ENCODE measurements around the gene PATJ.
"Not testable (repeated sequence)": the region's sequence is repeated elsewhere in the genome, so short reads cannot be mapped to it uniquely, and the experiment has no call there.

The PATJ gene

DNA sequence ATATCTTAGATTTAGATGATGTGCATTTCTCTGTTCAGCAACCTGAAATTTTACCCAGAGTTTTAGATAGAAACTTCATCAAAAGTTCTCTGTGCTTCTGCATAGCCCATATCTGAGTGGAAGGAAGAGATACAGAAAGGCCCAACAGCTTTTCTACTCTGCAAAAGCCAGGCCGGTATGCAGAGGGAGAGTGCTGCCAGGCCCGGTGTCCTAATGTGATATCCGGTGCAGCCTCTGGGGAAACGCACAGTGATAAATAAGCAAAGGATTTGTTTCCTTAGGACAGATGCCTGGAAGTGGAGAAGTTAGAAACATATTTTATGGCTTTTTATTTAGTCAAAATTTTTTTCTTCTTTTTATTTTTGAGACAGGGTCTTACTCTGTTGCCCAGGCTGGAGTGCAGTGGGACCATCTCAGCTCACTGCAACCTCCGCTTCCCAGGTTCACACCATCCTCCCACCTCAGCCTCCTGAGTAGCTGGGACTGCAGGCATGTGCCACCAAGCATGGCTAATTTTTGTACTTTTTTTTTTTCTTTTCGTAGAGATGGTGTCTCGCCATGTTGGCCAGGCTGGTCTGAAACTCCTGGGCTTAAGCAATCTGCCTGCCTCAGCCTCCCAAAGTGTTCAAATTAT, 145.8 kb downstream of the PATJ start:
- no peak for DNase-seq

- no peak for DNase-seq
Observed at GRCh38 chr1:61888808-61889207, 146.5 kb downstream of the PATJ start.

DNA sequence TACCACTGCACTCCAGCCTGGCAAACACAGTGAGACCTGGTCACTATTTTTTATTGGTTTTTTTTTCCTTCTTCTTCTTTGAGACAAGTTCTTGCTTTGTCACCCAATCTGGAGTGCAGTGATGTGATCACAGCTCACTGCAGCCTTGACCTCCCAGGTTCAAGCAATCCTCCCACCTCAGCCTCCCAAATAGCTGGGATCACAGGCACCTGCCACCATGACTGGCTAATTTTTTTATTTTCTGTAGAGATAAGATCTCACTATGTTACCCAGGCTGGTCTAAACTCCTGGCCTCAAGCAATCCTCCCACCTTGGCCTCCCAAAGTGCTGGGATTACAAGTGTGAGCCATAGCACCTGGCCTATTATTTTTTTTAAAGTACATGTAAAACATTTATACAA, 148.2 kb downstream of the PATJ start:
- DNase-seq, result not testable (repeated sequence)

- no peak for DNase-seq
Observed at GRCh38 chr1:61892977-61893376, 150.7 kb downstream of the PATJ start.

GRCh38 chr1:61894296-61894695, 152.0 kb downstream of the PATJ start:
- DNase-seq, result not testable (repeated sequence)

GRCh38 chr1:61895175-61895574, 152.9 kb downstream of the PATJ start:
- no peak for DNase-seq

DNA sequence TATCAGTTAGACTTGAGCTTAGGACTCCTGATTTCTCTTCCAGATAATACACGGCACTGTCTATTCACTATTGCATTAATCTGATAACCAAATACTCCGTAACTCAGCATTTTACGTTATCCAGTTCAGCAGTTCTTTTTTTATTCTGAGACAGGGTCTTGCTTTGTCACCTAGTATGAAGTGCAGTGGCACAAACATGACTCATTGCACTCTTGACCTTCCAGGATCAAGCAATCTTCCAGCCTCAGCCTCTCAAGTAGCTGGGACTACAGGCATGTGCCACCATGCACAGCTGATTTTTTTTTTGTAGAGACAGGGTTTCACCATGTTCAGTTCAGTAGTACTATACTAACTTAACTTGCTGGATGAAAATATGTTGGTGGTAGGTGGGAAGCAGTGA, 156.4 kb downstream of the PATJ start:
- no peak for DNase-seq

GRCh38 chr1:61904354-61904753, 162.1 kb downstream of the PATJ start:
- DNase-seq, result no peak

- DNase-seq, result no peak
Observed at GRCh38 chr1:61907102-61907501, 164.8 kb downstream of the PATJ start.

GRCh38 chr1:61910035-61910434, 167.8 kb downstream of the PATJ start:
- DNase-seq, result no peak

GRCh38 chr1:61914823-61915482, 172.7 kb downstream of the PATJ start:
- no peak for DNase-seq

DNA sequence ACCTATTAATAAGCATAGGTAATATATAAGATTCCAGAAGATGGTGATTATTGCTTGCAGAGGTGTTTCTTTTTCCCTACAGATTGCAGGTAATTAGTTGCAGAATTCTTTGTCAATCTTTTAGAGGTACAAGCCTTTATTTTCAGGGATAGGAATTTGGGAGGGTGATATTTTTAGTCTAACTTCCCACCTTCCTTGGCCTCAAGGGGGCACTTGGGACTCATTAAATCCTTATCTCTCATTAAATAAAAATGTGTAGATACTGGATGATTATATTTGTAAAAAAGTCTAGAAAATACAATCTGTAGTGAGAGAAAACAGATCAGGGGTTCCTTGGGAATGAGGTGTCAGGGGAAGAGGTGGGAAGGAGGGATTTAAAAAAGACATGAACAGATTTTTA, 179.2 kb downstream of the PATJ start:
- no peak for DNase-seq

DNA sequence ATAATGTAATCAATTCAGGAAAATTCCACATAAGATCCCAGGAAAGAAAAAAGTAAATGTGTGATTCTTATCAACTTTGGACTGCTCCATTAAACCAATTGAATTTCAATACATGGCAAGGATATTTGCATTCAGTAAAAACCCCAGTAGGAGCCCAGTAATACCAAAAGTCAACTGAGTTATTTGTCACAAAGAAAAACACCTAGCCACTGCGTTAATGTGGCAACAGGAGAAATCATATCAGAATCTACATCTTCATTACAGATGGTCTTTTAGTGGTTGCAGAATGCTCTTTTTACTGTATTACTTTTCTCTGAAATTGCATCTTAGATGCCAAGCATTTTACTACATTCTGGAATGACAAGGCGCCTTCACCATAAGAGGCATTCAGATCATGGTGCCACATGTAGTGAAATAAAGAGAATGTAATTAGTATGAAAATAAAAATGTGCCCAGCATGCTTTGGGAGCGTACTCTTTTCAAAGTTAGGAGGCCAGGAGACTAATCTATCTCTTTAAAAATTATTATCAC, 180.7 kb downstream of the PATJ start:
- no peak for DNase-seq

DNA sequence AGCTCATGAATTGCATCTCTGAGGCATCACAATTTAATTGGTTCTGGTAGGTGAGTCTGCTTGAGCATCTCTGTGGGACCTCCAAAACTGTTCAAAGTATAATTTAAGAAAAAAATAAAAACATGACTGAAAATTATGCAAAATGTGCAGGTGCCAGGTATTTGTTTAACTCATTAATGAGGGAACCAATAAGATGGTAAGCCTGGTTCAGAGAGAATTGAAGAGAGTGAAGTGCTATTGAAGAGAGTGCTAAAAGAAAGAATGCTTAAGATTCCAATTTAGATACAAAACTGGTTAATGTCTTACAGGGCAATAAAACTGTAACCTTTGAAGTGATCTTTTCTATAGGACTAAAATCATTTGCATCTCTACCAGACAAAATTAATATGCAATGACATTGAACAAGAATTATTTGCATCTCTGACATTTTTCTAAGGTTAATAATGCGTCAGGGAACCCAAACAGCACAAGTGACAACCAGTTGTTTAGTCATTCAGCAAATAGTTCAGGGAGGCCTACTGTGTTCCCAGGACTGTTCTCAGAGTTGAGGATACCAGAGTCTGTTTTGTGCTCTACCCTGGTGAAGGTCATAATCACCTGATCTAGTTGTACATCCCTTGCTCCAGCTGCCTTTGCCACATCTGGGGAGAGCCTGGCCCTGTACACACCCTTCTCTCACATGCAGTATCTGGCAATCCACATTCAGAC, 183.5 kb downstream of the PATJ start:
- no peak for DNase-seq

- DNase-seq, result no peak
Observed at GRCh38 chr1:61926597-61926996, 184.3 kb downstream of the PATJ start.

DNA sequence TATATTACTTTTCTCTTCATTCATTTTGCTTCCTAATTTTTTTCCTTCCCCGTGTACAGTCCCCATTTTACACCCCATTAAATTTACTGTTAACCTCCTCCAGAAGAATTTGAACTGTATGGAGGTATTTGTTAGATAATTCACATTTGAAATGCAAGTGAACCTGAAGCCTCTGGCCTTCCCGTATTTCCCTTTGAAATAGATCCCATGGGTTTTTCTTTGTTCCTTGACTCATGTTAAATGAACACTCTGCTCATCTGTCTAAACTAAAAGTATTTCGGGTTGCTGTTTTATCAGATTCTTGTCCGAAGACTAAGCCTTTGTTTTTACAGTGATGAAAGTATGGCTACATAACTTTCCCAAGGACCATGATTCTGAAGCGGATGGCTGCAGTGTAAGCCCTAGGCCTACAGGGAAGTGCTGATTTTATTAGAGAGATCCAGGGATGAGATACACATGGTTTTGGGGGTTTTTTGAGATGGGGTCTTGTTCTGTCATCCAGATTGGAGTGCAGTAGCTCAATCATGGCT, 187.9 kb downstream of the PATJ start:
- no peak for DNase-seq

GRCh38 chr1:61931587-61932279, 189.5 kb downstream of the PATJ start:
- DNase-seq, result no peak

GRCh38 chr1:61935516-61935915, 193.2 kb downstream of the PATJ start:
- DNase-seq, result no peak

DNA sequence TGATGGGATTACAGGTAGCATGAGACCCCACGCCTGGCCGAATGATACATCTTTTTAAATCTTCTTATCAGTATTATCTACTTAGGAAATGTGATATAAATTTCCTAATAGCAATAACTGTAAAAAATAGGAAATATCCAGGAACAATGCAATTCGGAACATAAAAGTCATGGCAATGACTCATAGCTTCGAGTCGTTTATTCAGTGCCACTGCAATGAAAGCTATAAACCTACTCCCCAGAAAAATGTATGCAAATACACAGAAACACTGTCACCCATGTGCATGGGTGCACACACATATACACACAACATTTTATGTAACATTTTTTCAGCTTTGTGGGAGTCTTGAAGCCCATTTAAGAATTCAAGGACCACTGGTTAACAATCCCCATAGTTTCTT, 194.6 kb downstream of the PATJ start:
- no peak for DNase-seq

DNA sequence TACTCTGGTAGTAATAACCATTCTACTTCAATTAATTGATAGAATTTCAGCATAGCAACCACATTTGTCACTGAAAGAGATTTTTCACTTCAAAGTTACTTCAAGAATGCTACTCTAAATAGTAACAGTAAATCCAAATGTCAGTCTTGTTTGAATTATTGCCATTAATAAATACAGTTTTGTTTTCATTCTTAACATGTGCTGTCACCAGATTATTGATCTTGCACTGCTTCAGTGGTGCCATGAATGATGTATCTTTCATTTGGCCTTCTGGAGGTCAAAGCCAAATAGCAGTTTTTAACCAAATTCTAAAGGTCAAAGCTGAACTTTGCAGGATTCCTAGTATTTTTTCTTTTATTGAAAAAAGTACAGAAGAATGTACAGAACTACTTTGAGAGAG, 199.5 kb downstream of the PATJ start:
- DNase-seq, result no peak

- DNase-seq, result no peak
Observed at GRCh38 chr1:61942856-61943255, 200.6 kb downstream of the PATJ start.

DNA sequence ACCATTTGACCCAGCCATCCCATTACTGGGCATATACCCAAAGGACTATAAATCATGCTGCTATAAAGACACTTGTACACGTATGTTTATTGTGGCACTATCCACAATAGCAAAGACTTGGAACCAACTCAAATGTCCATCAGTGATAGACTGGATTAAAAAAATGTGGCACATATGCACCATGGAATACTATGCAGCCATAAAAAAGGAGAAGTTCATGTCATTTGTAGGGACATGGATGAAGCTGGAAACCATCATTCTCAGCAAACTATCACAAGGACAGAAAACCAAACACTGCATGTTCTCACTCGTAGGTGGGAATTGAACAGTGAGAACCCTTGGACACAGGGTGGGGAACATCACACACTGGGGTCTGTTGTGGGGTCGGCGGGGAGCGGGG, 206.4 kb downstream of the PATJ start:
- not testable (repeated sequence) for DNase-seq

DNA sequence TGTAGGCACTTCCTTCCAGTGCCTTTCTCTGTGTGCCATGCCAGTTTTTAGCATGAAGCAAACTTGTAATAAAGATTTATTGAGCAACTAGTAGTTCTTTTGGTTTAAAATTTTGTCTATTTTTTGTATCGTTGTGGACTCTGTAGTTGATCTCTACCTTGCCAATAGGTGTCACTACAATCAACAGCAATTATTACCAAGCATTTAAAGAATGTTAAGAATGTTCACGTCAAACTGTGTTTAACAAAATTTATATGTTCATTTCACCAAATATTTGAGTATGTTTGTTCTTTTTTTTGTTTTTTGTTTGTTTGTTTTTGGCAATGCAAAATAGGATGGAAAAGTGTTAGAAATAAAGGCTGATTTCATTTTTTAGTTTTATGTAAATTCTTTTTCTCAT, 208.1 kb downstream of the PATJ start:
- DNase-seq, result no peak

Data from stimulated activated CD8-positive, alpha-beta memory T cell treated with anti-CD3 and anti-CD28 coated beads, Interleukin-4, amount 100 ng/mL, for 48 hours (primary cell).